ENCODE results near the gene ADRA2C. TPM values are rescaled to one million over a fixed set of nuclear protein-coding genes. Genes with fewer than 3 reads are reported as not detected.

ADRA2C gene
- total RNA-seq, 1 donor from 2014 or later, result 0.32 TPM

Other genes with a start within 250 kb of the ADRA2C start
- 149 and 153 TPM in 2 replicates for gene LRPAP1, start 234.0 kb upstream of the ADRA2C start, total RNA-seq

Measured in osteocyte (in vitro differentiated cells).